ENCODE results near the gene FAM219A.

- TF ChIP-seq CTCF (IDR thresholded peaks at IDR 0.05) (no peak), POLR2A (IDR thresholded peaks at IDR 0.05) (no peak)
Observed at GRCh38 chr9:34451545-34451944, 6.8 kb downstream of the FAM219A start.

All from testis (tissue), 2 donors.